Hindlimb muscle (tissue), 1 donor: ENCODE data around the gene MME. TPM values are rescaled to one million over a fixed set of nuclear protein-coding genes. Genes with fewer than 3 reads are reported as not detected.

Source experiments
- DNase-seq: peaks from one replicate; pipeline ENCODE4 v3.0.0-alpha.2; 2013
- polyA plus RNA-seq: library from polyadenylated mRNA; unstranded; fragments of 120-200 nt; gene quantifications from one replicate; pipeline ENCODE4 v1.2.1, GENCODE V29; 2013; ENCODE audit not compliant: insufficient read length

The MME gene
- polyA plus RNA-seq, 1 donor = 5.3 TPM

DNA sequence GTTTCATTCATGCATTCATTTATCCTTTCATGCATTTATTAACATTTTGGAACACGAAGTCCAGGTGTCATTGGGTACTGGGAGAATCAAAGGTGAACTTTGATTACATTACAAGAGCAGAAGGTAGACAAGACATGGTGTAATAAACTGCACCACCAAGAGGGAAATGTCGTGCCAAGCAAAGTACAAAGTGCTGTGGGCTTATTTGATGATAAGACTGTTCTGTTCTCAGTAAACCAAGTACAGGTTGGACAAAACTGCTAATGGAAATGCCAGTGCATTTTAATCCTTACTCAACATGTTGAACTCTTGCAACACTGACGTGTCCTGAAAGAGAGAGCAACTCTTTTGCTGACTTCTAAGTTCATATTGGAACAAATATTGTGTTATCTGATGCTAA lies 69.4 kb downstream of the MME start:
- DNase-seq = no peak

DNA sequence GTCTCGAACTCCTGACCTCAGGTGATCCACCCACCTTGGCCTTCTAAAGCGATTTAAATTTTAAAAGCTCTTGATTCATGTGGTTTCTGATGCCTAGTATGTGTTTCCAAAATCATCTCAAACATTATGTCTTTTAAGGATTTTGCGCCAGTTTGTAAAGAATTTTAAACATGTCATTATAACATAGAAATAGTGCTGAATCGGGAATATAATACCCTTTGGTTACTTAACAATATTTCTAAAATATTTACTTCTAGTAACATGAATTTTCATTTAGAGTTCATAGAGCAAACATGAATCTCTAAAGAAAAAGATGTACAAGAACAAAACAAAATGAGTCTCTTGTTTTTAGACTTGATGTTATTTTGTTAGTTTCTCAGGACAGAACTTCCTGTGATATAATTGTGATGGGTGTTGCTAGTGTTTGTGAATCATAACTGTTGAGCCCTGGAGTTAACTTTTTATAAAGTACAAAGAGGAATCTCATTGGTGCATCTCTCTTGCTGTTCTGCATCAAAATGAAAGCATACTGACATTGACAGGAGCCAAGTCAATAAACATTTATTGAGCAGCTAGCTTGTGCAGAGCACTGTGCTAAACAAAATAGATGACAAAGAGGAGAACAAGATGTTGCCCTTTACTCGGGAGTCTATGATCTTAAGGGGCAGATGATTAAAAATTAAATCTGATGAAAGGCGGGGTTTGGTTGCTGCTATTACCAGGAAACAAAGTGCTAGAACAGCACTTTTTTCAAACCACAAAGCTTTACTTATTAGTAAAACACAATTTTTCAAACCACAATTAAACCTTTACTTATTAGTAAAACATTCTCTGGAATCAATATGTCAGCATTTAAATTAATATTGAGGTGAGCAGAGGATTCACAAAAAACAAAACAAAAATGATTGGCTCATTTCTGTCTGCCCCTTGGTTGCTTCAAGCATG lies 73.4 kb downstream of the MME start:
- no peak for DNase-seq

DNA sequence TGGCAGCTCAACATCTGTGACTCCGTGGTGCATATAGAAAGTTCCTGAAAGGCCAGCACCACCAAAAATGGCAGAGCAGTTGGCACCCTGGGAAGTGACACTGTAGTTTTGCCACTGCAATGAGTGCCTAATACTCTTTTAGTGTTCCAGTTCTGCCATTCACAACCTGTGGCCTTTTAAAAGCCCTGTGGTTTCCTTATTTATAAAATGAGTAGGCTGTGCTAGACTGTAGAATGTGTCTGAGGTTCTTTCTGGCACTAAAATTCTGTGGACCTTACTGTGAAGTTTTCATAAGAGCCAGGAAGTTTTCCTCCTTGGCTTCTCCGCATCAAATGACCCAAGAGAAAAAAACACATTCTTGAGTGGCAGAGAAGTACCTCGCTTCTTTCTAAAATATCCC lies 74.1 kb downstream of the MME start:
- no peak for DNase-seq

- DNase-seq = peak; percentile 19
Observed at GRCh38 chr3:155158346-155159037, 78.4 kb downstream of the MME start.

- DNase-seq = no peak
Observed at GRCh38 chr3:155159301-155159700, 79.2 kb downstream of the MME start.

- no peak for DNase-seq
Observed at GRCh38 chr3:155161640-155162292, 81.6 kb downstream of the MME start.

DNA sequence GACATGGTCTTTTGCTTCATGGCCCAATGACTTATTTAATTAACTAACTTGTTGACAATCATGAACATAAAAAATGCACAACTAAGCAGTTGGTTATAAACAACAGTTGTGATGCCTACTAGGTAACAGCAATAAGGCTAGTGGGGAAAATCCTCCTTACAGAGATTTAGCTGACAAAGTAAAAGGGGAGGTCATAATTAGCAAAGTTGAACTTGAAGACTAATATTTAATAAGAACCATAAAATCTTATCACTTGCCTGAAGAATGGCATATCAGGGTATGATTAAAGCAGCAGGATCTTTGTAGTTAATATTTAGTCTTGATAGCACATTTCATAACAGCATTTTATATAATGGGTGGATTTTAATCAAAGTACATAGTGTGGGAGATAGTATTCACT lies 84.2 kb downstream of the MME start:
- DNase-seq = no peak

DNA sequence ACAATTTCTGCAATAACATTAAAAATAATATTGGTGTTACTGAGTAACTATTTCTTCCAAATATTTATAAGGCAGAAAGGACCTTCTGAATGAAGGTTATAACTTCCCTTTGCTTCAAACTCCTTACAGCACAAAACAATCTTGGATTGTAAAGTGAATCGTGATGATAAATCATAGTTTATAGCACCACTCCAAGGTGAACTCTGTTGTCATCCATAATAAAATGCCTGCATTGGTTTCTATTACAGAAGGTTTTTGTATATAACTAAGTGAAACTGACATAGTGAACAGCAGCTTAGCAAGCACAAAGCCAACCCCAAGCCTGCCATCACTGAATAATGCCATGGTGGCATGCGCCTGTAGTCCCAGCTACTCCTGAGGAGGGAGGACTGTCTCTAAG lies 86.3 kb downstream of the MME start:
- no peak for DNase-seq

DNA sequence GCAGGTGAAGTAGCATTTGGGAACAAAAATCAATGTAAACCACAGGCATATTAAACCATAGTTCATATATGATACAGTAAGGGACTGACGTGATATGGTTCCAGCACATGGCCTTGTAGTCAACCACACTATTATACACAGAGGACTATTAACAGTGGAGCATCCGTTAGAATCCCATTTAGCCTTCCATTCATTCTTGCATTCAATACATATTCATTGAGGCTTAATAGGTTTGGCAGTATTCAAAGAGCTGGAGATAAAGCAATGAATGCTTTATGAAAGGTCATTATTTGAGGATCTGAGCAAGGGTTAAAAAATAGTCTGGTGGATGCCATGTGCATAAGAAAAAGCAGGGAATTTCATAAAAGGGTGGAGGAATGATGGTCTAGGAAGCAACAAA lies 89.1 kb downstream of the MME start:
- DNase-seq = no peak

- no peak for DNase-seq
Observed at GRCh38 chr3:155173771-155174170, 93.7 kb downstream of the MME start.

- no peak for DNase-seq
Observed at GRCh38 chr3:155178810-155179436, 98.8 kb downstream of the MME start.

DNA sequence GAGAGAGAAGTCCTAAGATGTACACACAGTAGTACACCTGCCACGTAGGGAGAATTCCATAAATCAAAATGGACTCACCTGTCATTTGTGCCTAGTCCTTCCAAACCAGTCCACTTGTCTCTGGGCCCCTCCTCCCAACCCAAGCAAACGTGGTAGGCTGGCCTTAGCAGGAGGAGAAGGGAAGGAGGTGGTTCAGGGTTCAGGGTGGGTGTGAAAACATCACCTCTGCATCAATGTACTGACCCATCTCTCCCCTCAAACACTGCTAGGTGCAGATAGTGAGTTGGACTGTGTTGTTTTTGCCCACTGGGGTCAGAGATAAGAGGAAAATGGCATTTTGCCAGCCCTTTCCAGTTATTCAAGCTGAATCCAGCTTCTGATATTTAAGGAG lies 99.3 kb downstream of the MME start:
- no peak for DNase-seq

GRCh38 chr3:155179966-155180757 lies 100.0 kb downstream of the MME start:
- no peak for DNase-seq

GRCh38 chr3:155182467-155182866 lies 102.3 kb downstream of the MME start:
- DNase-seq = no peak

DNA sequence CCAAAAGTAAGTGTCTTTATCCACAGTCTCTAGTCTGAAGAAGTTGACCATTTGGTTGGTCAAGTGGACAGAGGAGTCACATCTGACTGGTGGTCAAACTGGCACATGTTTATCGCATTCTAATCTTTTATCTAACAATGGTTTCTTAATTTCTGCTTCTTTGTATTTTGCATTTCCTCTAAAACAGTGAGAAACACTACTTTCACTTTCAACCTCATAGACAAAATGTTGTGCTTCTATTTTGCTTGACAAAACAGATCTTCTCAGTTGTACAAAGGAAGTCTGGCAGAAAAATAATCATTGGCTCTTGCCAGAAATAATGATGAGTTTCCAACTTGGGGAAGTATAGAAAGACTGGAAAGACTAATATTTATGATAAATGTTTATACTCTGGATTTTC lies 103.9 kb downstream of the MME start:
- DNase-seq = no peak

- DNase-seq = no peak
Observed at GRCh38 chr3:155185631-155186071, 105.5 kb downstream of the MME start.

DNA sequence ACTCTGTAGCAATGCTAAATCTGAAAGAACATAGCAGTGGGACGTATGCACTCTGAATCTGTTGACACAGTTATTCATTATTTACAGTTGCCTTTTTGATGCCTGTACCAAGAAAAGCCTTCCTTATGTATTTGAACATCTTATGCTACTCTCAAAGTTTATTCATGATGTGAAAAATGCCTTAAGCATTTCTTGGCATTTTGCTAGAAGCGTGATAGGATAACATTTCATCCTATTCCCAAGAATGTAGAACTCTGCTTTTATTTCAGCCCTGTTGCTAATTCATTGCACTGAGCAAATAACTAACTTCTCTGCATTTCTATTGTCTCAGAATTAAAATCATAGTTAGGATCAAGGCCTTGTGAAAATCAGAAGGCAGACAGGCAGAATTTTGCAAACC lies 107.9 kb downstream of the MME start:
- DNase-seq = no peak

DNA sequence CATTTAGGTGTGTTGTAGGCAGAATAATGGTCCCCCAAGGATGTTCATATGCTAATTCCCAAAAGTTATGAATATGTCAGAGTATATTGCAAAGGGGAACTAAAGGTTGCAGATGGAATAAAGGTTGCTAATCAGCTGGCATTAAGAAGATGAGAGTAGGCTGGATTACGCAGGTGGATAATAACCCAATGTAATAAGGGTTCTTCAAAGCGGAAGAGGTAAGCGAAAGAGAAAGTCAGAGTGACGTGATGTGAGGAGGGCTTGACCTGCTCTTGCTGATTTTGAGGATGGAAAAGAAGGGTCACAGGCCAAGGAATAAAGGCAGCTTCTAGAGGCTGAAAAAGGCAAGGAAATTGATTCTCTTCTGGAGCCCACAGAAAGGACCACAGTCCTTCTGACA lies 109.4 kb downstream of the MME start:
- no peak for DNase-seq

- DNase-seq = no peak
Observed at GRCh38 chr3:155190691-155191090, 110.6 kb downstream of the MME start.

DNA sequence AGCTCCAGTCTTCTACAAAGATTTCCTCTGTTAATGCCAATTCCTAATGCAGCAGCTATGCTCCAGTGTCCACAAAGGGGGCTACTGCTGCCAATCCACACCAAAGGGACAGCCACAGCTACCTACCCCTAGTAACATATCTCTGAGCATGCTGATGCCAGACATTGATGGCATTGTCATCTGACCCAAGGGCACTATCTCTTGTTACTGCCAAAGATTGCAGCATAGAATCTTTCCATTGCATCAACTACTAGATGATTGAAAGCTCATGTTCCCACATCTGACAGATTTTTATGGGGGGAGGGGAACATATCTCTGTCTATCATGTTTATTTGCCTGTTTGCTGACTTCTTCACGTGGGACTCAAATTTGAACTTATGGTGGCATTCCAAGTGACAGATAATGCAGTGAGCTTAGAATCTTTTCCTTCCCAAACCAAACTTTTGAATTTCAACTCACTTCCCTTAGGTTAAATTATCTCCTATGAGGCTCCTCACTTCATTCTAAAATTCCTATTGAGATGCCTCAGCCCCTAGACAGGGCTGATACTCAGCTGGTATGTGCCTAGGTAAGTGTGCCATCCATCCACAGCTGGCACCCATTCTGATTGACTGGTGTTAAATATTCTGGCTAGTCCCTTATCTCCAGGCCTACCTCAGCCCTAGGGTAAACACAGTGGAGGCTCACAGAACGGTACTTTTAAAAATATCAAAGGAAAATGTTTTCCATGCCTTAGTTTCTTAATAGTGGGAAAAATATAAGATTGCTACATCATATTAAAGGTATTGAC lies 113.0 kb downstream of the MME start:
- DNase-seq = no peak

DNA sequence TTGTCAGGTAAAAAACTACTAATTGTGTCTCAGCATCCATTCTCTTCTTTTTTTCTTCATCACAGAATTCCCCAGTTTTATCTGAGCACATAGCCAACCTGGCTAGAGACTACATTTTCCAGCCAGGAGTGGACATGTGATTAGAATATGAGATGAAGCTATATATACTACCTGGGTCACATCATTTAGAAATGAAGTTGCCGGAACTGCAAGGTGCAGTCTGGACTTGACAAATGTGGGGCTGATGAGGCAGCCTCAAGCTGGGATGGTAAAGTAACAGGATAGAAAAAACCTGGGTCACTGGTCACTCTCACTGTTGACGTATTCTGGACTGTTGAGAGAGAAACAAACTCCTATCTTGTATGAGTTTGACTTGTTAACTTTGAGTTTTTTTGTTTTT lies 113.7 kb downstream of the MME start:
- no peak for DNase-seq
